ENCODE data around the gene TRAPPC10.

TRAPPC10 gene

GRCh38 chr21:44083631-44084291 is 71.7 kb downstream of the TRAPPC10 start:
- Histone ChIP-seq H3K27me3 (ENCODE audit: control insufficient read depth in 3 of 3, insufficient read depth in 3 of 3, low read depth in 1 of 3, low read length in 3 of 3) (no peaks in the 10 kb centered on the region), H2AFZ (ENCODE audit: low read length) (no peak overlapping the region), H4K8ac (ENCODE audit: low read depth, low read length) (no peak overlapping the region), H3K36me3 (replicated peaks in 1 of 2; ENCODE audit: control insufficient read depth in 2 of 2, insufficient read depth in 2 of 2, low read length in 2 of 2) (peaks cover 38 to 99% of the 10 kb centered on the region in 2 donors), H3K4me2 (ENCODE audit: insufficient read depth, low read length, poor library complexity, severe bottlenecking) (no peak overlapping the region), H3K79me1 (ENCODE audit: low read depth, low read length) (peaks cover 8% of the 10 kb centered on the region), H3K4ac (ENCODE audit: low read length) (no peak overlapping the region), H3K18ac (ENCODE audit: low read length) (no peak overlapping the region), H3K9me3 (replicated peaks in 1 of 2; ENCODE audit: control insufficient read depth in 2 of 2, insufficient read depth in 1 of 2, low read depth in 1 of 2, low read length in 2 of 2) (no peaks in the 10 kb centered on the region), H3K27ac (replicated peaks; ENCODE audit: low read length) (no peak overlapping the region), H2BK5ac (ENCODE audit: low read length) (no peak overlapping the region), H3K4me1 (ENCODE audit: control insufficient read depth in 2 of 2, insufficient read depth in 1 of 2, low read depth in 1 of 2, low read length in 2 of 2) (no peaks in the 10 kb centered on the region), H3K14ac (ENCODE audit: low read length) (no peak overlapping the region), H2BK12ac (ENCODE audit: low read length) (no peak overlapping the region), H2BK120ac (ENCODE audit: low read depth, low read length) (no peak overlapping the region), H2AK5ac (ENCODE audit: low read depth, low read length) (no peak overlapping the region), H4K91ac (ENCODE audit: low read depth, low read length, poor library complexity) (no peak overlapping the region), H3K9ac (ENCODE audit: low read depth, low read length, poor library complexity) (no peak overlapping the region), H3K23ac (ENCODE audit: low read depth, low read length, poor library complexity) (no peak overlapping the region), H2BK15ac (ENCODE audit: low read length) (no peak overlapping the region), H3K4me3 (ENCODE audit: low read length in 2 of 2) (no peak overlapping the region)
- DNase-seq (ENCODE audit: low spot score): no peak
- WGBS, 2 donors (ENCODE audit: extremely low coverage in 2 of 2, insufficient read length in 2 of 2, insufficient replicate concordance in 1 of 2): no CpG with 5 or more reads among the region's 16 CpGs

GRCh38 chr21:44084496-44085241 is 72.6 kb downstream of the TRAPPC10 start:
- Histone ChIP-seq H4K91ac (ENCODE audit: low read depth, low read length, poor library complexity) (no peak overlapping the region), H3K4ac (ENCODE audit: low read length) (no peak overlapping the region), H3K23ac (ENCODE audit: low read depth, low read length, poor library complexity) (no peak overlapping the region), H3K79me1 (ENCODE audit: low read depth, low read length) (peaks cover 8% of the 10 kb centered on the region), H2BK12ac (ENCODE audit: low read length) (no peak overlapping the region), H2AFZ (ENCODE audit: low read length) (no peak overlapping the region), H4K8ac (ENCODE audit: low read depth, low read length) (no peak overlapping the region), H3K36me3 (replicated peaks in 1 of 2; ENCODE audit: control insufficient read depth in 2 of 2, insufficient read depth in 2 of 2, low read length in 2 of 2) (peaks cover 45 to 99% of the 10 kb centered on the region in 2 donors), H2AK5ac (ENCODE audit: low read depth, low read length) (no peak overlapping the region), H3K18ac (ENCODE audit: low read length) (no peak overlapping the region), H3K9ac (ENCODE audit: low read depth, low read length, poor library complexity) (no peak overlapping the region), H2BK15ac (ENCODE audit: low read length) (no peak overlapping the region), H3K4me3 (ENCODE audit: low read length in 2 of 2) (no peak overlapping the region), H3K9me3 (replicated peaks in 1 of 2; ENCODE audit: control insufficient read depth in 2 of 2, insufficient read depth in 1 of 2, low read depth in 1 of 2, low read length in 2 of 2) (no peaks in the 10 kb centered on the region), H3K4me2 (ENCODE audit: insufficient read depth, low read length, poor library complexity, severe bottlenecking) (no peak overlapping the region), H3K27ac (replicated peaks; ENCODE audit: low read length) (no peak overlapping the region), H3K4me1 (ENCODE audit: control insufficient read depth in 2 of 2, insufficient read depth in 1 of 2, low read depth in 1 of 2, low read length in 2 of 2) (no peaks in the 10 kb centered on the region), H3K14ac (ENCODE audit: low read length) (no peak overlapping the region), H2BK5ac (ENCODE audit: low read length) (no peak overlapping the region), H3K27me3 (ENCODE audit: control insufficient read depth in 3 of 3, insufficient read depth in 3 of 3, low read depth in 1 of 3, low read length in 3 of 3) (no peaks in the 10 kb centered on the region), H2BK120ac (ENCODE audit: low read depth, low read length) (no peak overlapping the region)
- no peak for DNase-seq (ENCODE audit: low spot score)
- WGBS, 2 donors (ENCODE audit: extremely low coverage in 2 of 2, insufficient read length in 2 of 2, insufficient replicate concordance in 1 of 2): no CpG with 5 or more reads among the region's 7 CpGs

- no peak overlapping the region for H2BK15ac ChIP-seq (ENCODE audit: low read length)
- H4K8ac ChIP-seq (ENCODE audit: low read depth, low read length): no peak overlapping the region
- no peak overlapping the region for H3K4me3 ChIP-seq (ENCODE audit: low read length in 2 of 2)
- DNase-seq (ENCODE audit: low spot score): no peak
- H3K23ac ChIP-seq (ENCODE audit: low read depth, low read length, poor library complexity): no peak overlapping the region
- no peak overlapping the region for H2BK5ac ChIP-seq (ENCODE audit: low read length)
- H3K4ac ChIP-seq (ENCODE audit: low read length): no peak overlapping the region
- H2BK12ac ChIP-seq (ENCODE audit: low read length): no peak overlapping the region
- no peaks in the 10 kb centered on the region for H3K9me3 ChIP-seq (replicated peaks in 1 of 2; ENCODE audit: control insufficient read depth in 2 of 2, insufficient read depth in 1 of 2, low read depth in 1 of 2, low read length in 2 of 2)
- no peak overlapping the region for H3K4me2 ChIP-seq (ENCODE audit: insufficient read depth, low read length, poor library complexity, severe bottlenecking)
- no peak overlapping the region for H3K27ac ChIP-seq (replicated peaks; ENCODE audit: low read length)
- H3K14ac ChIP-seq (ENCODE audit: low read length): no peak overlapping the region
- no peak overlapping the region for H3K9ac ChIP-seq (ENCODE audit: low read depth, low read length, poor library complexity)
- no CpG with 5 or more reads among the region's 15 CpGs for WGBS, 2 donors (ENCODE audit: extremely low coverage in 2 of 2, insufficient read length in 2 of 2, insufficient replicate concordance in 1 of 2)
- H2AK5ac ChIP-seq (ENCODE audit: low read depth, low read length): no peak overlapping the region
- H2AFZ ChIP-seq (ENCODE audit: low read length): no peak overlapping the region
- H2BK120ac ChIP-seq (ENCODE audit: low read depth, low read length): no peak overlapping the region
- peaks cover 51 to 99% of the 10 kb centered on the region in 2 donors for H3K36me3 ChIP-seq (replicated peaks in 1 of 2; ENCODE audit: control insufficient read depth in 2 of 2, insufficient read depth in 2 of 2, low read length in 2 of 2)
- no peak overlapping the region for H4K91ac ChIP-seq (ENCODE audit: low read depth, low read length, poor library complexity)
- peaks cover 8% of the 10 kb centered on the region for H3K79me1 ChIP-seq (ENCODE audit: low read depth, low read length)
- H3K18ac ChIP-seq (ENCODE audit: low read length): no peak overlapping the region
- H3K27me3 ChIP-seq (ENCODE audit: control insufficient read depth in 3 of 3, insufficient read depth in 3 of 3, low read depth in 1 of 3, low read length in 3 of 3): no peaks in the 10 kb centered on the region
- H3K4me1 ChIP-seq (ENCODE audit: control insufficient read depth in 2 of 2, insufficient read depth in 1 of 2, low read depth in 1 of 2, low read length in 2 of 2): no peaks in the 10 kb centered on the region
These were observed 73.6 kb downstream of the TRAPPC10 start for GRCh38 chr21:44085491-44086321.
